Choroid plexus epithelial cell (primary cell): ENCODE results near the gene PIK3CD.
"Not testable (repeated sequence)": the region's sequence is repeated elsewhere in the genome, so short reads cannot be mapped to it uniquely, and the experiment has no call there.

ENCODE experiments used
- DNase-seq: peaks from one replicate; pipeline ENCODE4 v3.0.0-alpha.2; 2010; ENCODE audit warnings: low read depth
- H3K4me3 ChIP-seq: 2 replicates; pipeline ENCODE4 v1.5.1; 2011; ENCODE audit warnings: low read depth, mild to moderate bottlenecking, control low read depth, low read length, moderate library complexity
- TF ChIP-seq, protein P1 (sequence below): conservative IDR thresholded peaks from 2 replicates; pipeline ENCODE4 v1.5.1; 2011; ENCODE audit warnings: low read depth, mild to moderate bottlenecking, control low read depth, inconsistent platforms, low read length, moderate library complexity

Gene PIK3CD

DNA sequence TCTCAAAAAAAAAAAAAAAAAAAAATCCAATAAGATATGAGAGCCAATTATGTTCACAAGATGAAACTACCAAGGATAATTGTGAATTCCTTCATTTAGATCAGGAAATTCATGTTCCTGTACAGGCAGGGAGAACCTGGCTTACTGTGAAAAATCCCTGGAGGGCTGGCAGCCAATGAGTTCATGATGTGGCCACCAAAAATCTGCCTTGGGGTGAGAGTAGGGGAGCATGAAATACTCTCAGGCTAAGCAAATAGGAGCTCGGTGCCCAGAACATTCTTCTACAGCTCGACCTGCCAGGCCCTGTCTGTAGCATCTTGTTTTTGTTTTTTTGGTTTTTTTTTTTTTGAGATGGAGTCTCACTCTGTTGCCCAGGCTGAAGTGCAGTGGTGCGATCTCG is 50.1 kb downstream of the PIK3CD start:
- no peak overlapping the region for H3K4me3 ChIP-seq
- TF ChIP-seq, protein P1, sequence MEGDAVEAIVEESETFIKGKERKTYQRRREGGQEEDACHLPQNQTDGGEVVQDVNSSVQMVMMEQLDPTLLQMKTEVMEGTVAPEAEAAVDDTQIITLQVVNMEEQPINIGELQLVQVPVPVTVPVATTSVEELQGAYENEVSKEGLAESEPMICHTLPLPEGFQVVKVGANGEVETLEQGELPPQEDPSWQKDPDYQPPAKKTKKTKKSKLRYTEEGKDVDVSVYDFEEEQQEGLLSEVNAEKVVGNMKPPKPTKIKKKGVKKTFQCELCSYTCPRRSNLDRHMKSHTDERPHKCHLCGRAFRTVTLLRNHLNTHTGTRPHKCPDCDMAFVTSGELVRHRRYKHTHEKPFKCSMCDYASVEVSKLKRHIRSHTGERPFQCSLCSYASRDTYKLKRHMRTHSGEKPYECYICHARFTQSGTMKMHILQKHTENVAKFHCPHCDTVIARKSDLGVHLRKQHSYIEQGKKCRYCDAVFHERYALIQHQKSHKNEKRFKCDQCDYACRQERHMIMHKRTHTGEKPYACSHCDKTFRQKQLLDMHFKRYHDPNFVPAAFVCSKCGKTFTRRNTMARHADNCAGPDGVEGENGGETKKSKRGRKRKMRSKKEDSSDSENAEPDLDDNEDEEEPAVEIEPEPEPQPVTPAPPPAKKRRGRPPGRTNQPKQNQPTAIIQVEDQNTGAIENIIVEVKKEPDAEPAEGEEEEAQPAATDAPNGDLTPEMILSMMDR = no peak
- no peak for DNase-seq

DNA sequence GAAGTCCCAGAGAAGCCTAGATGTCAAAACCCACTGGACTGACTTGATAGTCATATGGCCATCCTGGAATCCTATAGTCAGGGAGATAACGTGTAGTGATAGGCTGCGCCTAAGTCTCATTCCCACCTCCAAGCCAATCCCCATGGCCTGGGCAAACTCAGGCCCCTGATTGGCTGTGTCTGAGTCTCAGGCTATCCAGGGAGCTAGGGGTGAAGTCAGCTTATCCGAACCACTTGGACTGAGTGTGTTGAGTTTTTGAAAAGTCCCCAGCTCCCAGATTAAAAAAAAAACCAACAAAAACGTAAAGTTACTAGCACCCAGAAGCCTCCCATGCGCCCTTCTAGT is 51.6 kb downstream of the PIK3CD start:
- TF ChIP-seq, protein P1 = no peak
- H3K4me3 ChIP-seq = no peak overlapping the region
- no peak for DNase-seq

DNA sequence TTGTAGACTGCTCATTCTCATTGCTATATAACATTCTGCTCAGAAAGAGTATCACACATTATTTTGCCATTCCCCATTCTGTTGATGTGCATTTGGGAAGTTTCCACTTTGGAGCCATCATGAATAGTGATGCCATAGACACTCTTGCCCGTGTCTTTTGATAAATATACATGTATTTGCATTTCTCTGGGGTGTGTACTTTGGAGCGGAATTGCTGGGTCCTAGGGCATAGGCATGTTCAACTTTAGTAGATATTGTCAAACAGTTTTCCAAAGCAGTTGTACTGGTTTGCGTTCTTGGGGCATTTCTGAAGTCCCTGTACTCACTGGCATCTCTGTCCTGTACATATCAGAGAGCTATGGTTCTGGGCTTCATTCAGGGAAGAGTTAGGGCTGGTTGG is 52.1 kb downstream of the PIK3CD start:
- DNase-seq = no peak
- H3K4me3 ChIP-seq = no peak overlapping the region
- TF ChIP-seq, protein P1 = no peak

DNA sequence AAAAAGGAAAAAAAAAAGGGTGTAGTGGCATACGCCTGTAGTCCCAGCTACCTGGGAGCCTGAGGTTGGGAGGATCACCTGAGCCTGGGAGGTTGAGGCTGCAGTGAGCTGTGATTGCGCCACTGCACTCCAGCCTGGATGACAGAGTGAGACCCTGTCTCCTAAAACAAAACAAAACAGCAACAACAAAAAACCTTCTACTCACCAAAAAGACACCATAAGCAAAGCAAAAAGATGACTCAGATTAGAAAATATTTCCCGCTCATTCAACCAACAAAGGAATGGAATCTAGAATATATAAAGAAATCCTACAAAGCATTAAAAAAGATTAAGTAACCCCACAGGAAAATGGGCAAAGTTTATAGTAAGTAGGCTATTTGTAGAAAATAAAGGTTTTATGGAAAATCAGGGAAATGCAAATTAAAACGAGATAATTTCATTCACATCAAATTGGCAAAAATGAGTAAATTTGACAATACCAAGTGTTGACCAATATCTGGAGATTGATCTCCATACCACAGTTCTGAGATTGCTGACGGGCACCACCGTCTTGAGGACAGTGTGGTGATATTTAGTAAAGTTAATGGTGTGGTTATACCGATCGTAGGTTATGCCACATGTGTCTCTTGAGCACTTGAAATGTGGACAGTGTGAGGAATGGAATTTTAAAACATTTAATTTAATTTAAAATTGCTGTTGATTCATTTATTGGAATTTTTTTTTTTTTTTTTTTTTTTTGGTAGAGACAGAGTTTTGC is 54.0 kb downstream of the PIK3CD start:
- peak; percentile 52 for DNase-seq
- TF ChIP-seq, protein P1 = no peak
- H3K4me3 ChIP-seq = no peak overlapping the region

DNA sequence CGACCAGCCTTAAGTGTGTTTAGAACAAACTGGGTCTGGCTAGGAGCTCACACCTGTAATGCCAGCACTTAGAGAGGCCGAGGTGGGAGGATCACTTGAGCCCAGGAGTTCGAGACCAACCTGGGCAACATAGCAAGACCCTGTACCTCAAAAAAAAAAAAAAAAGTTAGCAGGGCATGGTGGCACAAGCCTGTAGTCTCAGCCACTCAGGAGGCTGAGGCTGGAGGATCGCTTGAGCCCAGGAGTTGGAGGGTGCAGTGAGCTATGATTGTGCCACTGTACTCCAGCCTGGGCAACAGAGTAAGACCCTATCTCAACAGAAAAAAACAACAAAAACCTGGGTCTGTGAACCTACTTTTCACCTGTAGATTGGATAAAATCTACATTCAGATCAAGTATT is 54.6 kb downstream of the PIK3CD start:
- DNase-seq = no peak
- no peak overlapping the region for H3K4me3 ChIP-seq
- TF ChIP-seq, protein P1 = no peak

DNA sequence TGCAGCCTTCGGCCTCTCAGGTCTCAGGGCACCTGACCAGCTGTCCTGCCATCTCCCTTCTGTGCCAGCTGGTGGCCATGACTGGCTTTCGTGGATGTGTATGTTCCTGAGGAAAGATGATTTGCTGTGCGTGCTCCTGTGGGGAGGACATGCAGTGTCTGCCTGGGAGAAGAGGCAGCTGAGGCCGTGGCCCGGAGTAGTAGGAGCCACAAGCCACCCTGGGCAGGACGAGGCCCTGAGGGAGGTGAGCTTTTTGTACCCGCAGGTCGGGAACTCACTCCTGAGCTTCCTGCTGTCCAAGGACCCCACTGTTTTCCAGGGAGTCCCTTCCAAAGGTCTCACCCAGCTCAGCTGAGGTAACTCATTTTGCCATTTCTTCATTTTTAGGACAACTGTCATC is 58.5 kb downstream of the PIK3CD start:
- TF ChIP-seq, protein P1 = no peak
- no peak for DNase-seq
- no peak overlapping the region for H3K4me3 ChIP-seq

DNA sequence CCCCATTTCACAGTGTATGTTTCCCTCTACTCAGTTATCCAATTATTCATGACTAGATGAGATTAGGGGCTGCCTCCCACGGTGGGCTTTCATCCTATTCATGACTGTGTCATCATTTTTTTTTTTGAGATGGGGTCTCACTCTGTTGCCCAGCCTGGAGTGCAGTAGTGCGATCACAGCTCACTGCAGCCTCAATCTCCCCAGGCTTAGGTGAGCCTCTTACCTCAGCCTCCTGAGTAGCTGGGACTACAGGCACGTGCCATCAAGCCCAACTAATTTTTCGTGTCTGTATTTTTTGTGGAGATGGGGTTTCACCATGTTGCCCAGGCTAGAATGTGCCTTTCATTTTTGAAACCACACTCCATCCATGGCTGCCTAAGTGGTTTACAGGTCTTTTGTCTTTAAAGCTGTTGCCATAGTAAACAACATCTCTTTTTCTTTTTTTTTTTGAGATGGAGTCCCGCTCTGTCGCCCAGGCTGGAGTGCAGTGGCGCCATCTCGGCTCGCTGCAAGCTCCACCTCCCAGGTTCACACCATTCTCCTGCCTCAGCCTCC is 60.0 kb downstream of the PIK3CD start:
- no peak overlapping the region for H3K4me3 ChIP-seq
- TF ChIP-seq, protein P1 = no peak
- DNase-seq = no peak

DNA sequence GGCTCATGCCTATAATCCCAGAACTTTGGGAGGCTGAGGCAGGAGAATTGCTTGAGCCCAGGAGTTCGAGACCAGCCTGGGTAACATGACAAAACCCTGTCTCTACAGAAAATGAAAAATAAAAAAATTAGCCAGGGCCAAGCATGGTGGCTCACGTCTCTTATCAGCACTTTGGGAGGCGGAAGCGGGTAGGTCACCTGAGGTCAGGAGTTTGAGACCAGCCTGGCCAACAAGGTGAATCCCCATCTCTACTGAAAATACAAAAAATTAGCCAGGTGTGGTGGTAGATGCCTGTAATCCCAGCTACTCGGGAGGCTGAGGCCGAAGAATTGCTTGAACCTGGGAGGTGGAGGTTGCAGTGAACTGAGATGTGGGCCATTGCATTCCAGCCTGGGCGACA is 61.2 kb downstream of the PIK3CD start:
- not testable (repeated sequence) for DNase-seq, H3K4me3 ChIP-seq
